Panc1 (cell line): ENCODE data around the gene PARP12. TPM values are rescaled to one million over a fixed set of nuclear protein-coding genes. Genes with fewer than 3 reads are reported as not detected.

Experiments used
- ATAC-seq: fragments of 200-7000 bp; cut with Tn5 transposase; 2 replicates; pipeline ENCODE4 v1.9.1; 2020; ENCODE audit warnings: mild to moderate bottlenecking, moderate library complexity
- BruUV-seq: library from RNA; stranded (reverse); fragments of 400-500 nt; replicated peaks from 2 replicates; lab custom pipeline; 2021; lab: Mats Ljungman, UMichigan
- CTCF ChIA-PET: fragments of 300-600 bp; sonication (Branson Sonifier 250); formaldehyde crosslinking; loops from one replicate; lab custom pipeline; 2022; ENCODE audit warnings: antibody characterized with exemption; lab: Charles Lee
- POLR2A ChIA-PET: fragments of 300-600 bp; sonication (Branson Sonifier 250); formaldehyde crosslinking; loops from one replicate; lab custom pipeline; 2022; ENCODE audit warnings: antibody characterized with exemption; lab: Charles Lee
- DNase-seq: peaks from one replicate; pipeline ENCODE4 v3.0.0-alpha.2; 2010; ENCODE audit warnings: low read depth, low spot score
- H3K27ac ChIP-seq: 2 replicates; pipeline ENCODE4 v1.5.1; 2011; ENCODE audit warnings: mild to moderate bottlenecking, low read length, inconsistent platforms
- H3K27me3 ChIP-seq: fragments of 200-500 bp; sonication (Bioruptor generic); 2 replicates; pipeline ENCODE4 v1.6.0; 2014; ENCODE audit warnings: low read length, inconsistent platforms; ENCODE audit not compliant: control insufficient read depth, insufficient read depth
- H3K36me3 ChIP-seq: fragments of 200-500 bp; sonication (Bioruptor generic); 2 replicates; pipeline ENCODE4 v1.5.1; 2014; ENCODE audit warnings: inconsistent platforms, mild to moderate bottlenecking, low read length, moderate library complexity; ENCODE audit not compliant: control insufficient read depth, insufficient read depth
- H3K4me1 ChIP-seq: 2 replicates; pipeline ENCODE4 v1.5.1; 2011; ENCODE audit warnings: inconsistent platforms, mild to moderate bottlenecking, low read length, moderate library complexity; ENCODE audit not compliant: control insufficient read depth, insufficient read depth
- H3K4me3 ChIP-seq, 2 experiments: 2 replicates each; pipeline ENCODE4 v1.5.1; 2011 to 2012; ENCODE audit warnings: low read depth in 2 of 2, low read length in 2 of 2, mild to moderate bottlenecking in 2 of 2, inconsistent platforms in 1 of 2, moderate library complexity in 1 of 2
- H3K9me3 ChIP-seq: fragments of 200-500 bp; sonication (Bioruptor generic); 2 replicates; pipeline ENCODE4 v1.5.1; 2014; ENCODE audit warnings: low read depth, mild to moderate bottlenecking, inconsistent platforms, low read length, moderate library complexity; ENCODE audit not compliant: control insufficient read depth, insufficient read depth
- POLR2AphosphoS5 ChIP-seq: IDR thresholded peaks from 2 replicates; pipeline ENCODE4 v1.6.1; 2012; ENCODE audit warnings: mild to moderate bottlenecking, low read depth, low read length, moderate library complexity
- SIN3A ChIP-seq: IDR thresholded peaks from 2 replicates; pipeline ENCODE4 v1.6.1; 2012; ENCODE audit warnings: low read depth, mild to moderate bottlenecking, low read length, moderate library complexity, borderline replicate concordance; ENCODE audit not compliant: insufficient read depth
- TCF7L2 ChIP-seq: IDR thresholded peaks from 2 replicates; pipeline ENCODE4 v1.6.1; 2011; ENCODE audit warnings: mild to moderate bottlenecking, low read depth, low read length, inconsistent platforms
- in situ Hi-C: cut with HindIII; loops from 2 replicates; pipeline ENCODE4 v1.10.0; 2016; ENCODE audit warnings: low sequenced_read_pairs, low pct_unique_long_range_greater_than_20kb
- intact Hi-C: fragments of 100-400 bp; cut with micrococcal nuclease; formaldehyde crosslinking; loops from one replicate; pipeline ENCODE4 v1.10.0; 2022; ENCODE audit not compliant: unreplicated experiment
- total RNA-seq: library from RNA; stranded (reverse); gene quantifications from one replicate; pipeline ENCODE4 v1.2.1, GENCODE V29; 2021; ENCODE audit not compliant: unreplicated experiment
- TF ChIP-seq, protein P1 (sequence below), 2 experiments: IDR thresholded peaks; 2 replicates each; pipeline ENCODE4 v1.6.1; 2011 to 2012; ENCODE audit warnings: low read depth in 2 of 2, control low read depth in 1 of 2, low read length in 1 of 2, mild to moderate bottlenecking in 1 of 2, moderate library complexity in 1 of 2; ENCODE audit not compliant: insufficient read depth in 1 of 2
- TF ChIP-seq, protein P2 (sequence below): fragments of 450-650 bp; IDR thresholded peaks from 2 replicates; pipeline ENCODE4 v1.5.1; 2017; ENCODE audit warnings: mild to moderate bottlenecking

PARP12 gene
- total RNA-seq, 1 experiment from 2014 or later: 31.7 TPM

DNA sequence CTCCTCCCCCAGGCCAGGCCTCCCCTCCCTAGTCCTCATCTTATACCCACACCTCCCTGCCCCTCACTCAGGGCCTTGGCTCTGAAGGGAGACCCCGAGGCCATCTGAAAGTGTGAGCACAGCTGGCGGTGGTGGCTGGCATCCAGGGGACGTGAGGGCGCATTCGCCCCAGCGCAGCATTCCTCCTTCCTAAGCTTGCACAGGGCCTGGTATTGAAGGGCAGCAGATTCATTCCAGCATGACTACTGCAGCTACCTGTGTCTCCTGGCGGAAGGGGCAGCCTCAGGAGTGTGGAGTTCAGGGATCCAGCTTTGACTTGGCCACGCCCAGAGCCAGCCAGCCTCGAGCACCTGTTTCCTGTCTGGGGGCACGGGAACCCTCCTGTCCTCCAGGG lies 72.6 kb downstream of the PARP12 start:
- in situ Hi-C loops: no loop called here
- BruUV-seq: no TSS peak
- CTCF ChIA-PET: no interaction called here
- ATAC-seq (no peak), DNase-seq (no peak)
- Histone ChIP-seq H3K36me3 (no peaks in the 10 kb centered on the region), H3K9me3 (no peaks in the 10 kb centered on the region), H3K4me1 (no peaks in the 10 kb centered on the region), H3K4me3 (no peak overlapping the region), H3K27ac (no peak overlapping the region), H3K27me3 (no peaks in the 10 kb centered on the region)
- POLR2A ChIA-PET: no interaction called here
- intact Hi-C loops: no loop called here
- TF ChIP-seq, protein P1, sequence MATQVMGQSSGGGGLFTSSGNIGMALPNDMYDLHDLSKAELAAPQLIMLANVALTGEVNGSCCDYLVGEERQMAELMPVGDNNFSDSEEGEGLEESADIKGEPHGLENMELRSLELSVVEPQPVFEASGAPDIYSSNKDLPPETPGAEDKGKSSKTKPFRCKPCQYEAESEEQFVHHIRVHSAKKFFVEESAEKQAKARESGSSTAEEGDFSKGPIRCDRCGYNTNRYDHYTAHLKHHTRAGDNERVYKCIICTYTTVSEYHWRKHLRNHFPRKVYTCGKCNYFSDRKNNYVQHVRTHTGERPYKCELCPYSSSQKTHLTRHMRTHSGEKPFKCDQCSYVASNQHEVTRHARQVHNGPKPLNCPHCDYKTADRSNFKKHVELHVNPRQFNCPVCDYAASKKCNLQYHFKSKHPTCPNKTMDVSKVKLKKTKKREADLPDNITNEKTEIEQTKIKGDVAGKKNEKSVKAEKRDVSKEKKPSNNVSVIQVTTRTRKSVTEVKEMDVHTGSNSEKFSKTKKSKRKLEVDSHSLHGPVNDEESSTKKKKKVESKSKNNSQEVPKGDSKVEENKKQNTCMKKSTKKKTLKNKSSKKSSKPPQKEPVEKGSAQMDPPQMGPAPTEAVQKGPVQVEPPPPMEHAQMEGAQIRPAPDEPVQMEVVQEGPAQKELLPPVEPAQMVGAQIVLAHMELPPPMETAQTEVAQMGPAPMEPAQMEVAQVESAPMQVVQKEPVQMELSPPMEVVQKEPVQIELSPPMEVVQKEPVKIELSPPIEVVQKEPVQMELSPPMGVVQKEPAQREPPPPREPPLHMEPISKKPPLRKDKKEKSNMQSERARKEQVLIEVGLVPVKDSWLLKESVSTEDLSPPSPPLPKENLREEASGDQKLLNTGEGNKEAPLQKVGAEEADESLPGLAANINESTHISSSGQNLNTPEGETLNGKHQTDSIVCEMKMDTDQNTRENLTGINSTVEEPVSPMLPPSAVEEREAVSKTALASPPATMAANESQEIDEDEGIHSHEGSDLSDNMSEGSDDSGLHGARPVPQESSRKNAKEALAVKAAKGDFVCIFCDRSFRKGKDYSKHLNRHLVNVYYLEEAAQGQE (IDR thresholded peaks at IDR 0.05; ENCODE audit: insufficient read depth in 1 of 2, low read depth in 2 of 2, low read length in 1 of 2): no peak
- no peak for TF ChIP-seq SIN3A
- TF ChIP-seq, protein P2, sequence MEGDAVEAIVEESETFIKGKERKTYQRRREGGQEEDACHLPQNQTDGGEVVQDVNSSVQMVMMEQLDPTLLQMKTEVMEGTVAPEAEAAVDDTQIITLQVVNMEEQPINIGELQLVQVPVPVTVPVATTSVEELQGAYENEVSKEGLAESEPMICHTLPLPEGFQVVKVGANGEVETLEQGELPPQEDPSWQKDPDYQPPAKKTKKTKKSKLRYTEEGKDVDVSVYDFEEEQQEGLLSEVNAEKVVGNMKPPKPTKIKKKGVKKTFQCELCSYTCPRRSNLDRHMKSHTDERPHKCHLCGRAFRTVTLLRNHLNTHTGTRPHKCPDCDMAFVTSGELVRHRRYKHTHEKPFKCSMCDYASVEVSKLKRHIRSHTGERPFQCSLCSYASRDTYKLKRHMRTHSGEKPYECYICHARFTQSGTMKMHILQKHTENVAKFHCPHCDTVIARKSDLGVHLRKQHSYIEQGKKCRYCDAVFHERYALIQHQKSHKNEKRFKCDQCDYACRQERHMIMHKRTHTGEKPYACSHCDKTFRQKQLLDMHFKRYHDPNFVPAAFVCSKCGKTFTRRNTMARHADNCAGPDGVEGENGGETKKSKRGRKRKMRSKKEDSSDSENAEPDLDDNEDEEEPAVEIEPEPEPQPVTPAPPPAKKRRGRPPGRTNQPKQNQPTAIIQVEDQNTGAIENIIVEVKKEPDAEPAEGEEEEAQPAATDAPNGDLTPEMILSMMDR: no peak
- TF ChIP-seq POLR2AphosphoS5: no peak
- TF ChIP-seq TCF7L2: no peak

DNA sequence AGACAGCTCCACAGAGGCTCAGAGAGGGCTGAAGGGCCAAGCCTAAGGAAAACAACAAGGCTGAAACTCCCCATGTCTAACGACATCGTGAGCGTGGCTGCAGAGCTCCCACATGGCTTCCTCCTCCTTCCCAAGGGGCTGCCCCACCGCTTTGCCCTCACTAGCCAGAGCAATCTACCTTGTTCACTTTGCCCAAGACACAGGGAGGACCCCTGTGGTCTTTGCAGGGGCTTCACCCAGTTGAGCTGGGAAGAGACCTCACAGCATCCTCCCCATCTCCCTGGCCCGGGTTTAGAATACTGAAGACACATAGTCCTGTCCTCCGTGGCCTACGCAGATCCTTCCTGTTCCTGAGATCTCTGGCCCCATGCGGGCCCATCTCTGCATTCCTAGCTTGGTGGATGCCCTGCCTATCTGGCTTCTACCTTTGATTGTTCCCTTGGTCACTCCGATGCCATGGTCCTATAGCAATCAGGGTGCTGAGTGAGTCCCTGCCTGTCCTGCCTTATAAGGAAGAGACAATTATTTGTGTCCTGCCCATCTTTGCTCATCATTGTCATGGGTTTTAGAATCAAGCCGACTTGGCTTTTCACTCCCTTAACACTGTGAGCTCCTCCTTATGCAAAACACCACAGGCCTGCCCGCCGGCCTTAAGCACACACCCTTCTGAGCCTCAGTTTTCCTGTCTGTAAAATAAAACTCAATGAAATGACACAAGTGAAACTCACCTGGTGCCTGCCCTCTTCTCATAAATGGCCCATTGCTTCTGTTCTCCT lies 73.2 kb downstream of the PARP12 start:
- no peaks in the 10 kb centered on the region for H3K36me3 ChIP-seq
- in situ Hi-C loops (no loop called here), intact Hi-C loops (no loop called here)
- TF ChIP-seq TCF7L2 (no peak), POLR2AphosphoS5 (no peak), SIN3A (no peak)
- TF ChIP-seq, protein P2: no peak
- TF ChIP-seq, protein P1 (IDR thresholded peaks at IDR 0.05; ENCODE audit: insufficient read depth in 1 of 2, low read depth in 2 of 2, low read length in 1 of 2): no peak
- ATAC-seq (no peak), DNase-seq (no peak)
- no peak overlapping the region for H3K27ac ChIP-seq
- H3K9me3 ChIP-seq: no peaks in the 10 kb centered on the region
- no peak overlapping the region for H3K4me3 ChIP-seq
- CTCF ChIA-PET: interaction anchor here (0.7 kb wide), 1 partner anchor 16 kb away, joined by 3 read pairs; no protein-coding TSS in a partner anchor
- no TSS peak for BruUV-seq
- H3K4me1 ChIP-seq: no peaks in the 10 kb centered on the region
- POLR2A ChIA-PET: no interaction called here
- H3K27me3 ChIP-seq: no peaks in the 10 kb centered on the region
